GM21619 (cell line): Measurements from ENCODE around the gene LHX3.

Experiments
- ATAC-seq: cut with Tn5 transposase; IDR thresholded peaks from one replicate; pipeline ENCODE4 v1.9.1; 2021; ENCODE audit not compliant: unreplicated experiment

The LHX3 gene

GRCh38 chr9:136209232-136209631 lies 4.3 kb upstream of the LHX3 start:
- no peak for ATAC-seq

DNA sequence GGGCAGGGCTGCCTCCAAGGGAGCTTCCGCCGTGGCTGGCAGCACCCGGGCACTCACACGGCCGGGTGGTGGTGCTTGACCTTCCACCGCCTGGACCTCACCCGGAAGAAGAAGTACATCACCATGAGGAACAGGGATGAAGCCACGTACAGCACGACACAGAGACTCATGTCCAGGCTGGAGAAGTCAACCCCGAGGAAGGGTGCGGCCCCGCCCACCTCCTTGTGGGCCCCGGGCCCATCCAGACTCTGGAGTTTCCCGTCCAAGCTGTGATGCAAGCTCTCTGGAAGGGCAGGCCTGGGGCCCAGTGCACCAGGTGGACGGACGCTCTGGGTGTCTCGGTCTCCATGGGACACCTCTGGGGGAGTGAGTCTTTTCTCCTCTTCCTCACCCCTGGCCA lies 3.7 kb upstream of the LHX3 start:
- no peak for ATAC-seq

- ATAC-seq = no peak
Measured at GRCh38 chr9:136207616-136208015, 2.7 kb upstream of the LHX3 start.

- no peak for ATAC-seq
Measured at GRCh38 chr9:136206602-136207275, 1.8 kb upstream of the LHX3 start.

- no peak for ATAC-seq
Measured at GRCh38 chr9:136205707-136205992, 722 bp upstream of the LHX3 start.

GRCh38 chr9:136204145-136204805 lies 653 bp downstream of the LHX3 start:
- no peak for ATAC-seq

DNA sequence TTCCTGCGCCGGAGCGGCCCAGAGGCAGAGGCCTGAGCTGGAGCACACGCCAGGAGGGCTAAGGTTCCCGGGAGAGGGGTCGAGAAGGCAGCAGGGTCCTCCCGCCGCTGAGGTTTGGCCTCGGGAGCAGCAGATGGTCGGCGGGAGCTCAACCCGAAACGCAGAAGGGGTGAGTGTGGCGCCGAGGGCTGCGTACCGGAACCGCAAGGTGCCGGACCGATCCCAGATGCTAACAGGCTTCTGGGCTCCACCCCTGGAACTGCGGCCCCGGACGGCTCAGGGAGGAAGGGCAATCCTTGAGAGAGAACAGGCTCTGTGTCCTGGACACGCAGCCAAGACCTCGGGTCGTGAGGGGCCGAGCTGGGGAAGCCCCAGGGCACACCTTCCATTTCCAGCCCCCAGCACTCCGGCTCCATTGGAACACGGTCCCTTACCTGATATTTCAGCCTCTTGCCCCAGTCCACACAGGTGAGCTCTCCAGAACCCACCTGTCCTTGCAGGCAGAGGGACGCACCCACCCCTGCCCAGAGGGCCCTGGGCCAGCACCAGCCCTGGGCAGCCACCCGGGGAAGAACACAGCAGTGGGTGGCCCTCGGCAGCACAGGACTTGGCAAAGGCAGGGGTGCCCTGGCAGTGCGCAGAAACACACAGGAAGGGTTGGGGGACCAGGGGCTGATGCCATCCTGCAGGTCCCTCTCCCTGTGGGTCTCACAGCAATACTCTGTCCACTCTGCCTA lies 1.4 kb downstream of the LHX3 start:
- ATAC-seq = no peak

GRCh38 chr9:136202454-136203407 lies 2.2 kb downstream of the LHX3 start:
- no peak for ATAC-seq

DNA sequence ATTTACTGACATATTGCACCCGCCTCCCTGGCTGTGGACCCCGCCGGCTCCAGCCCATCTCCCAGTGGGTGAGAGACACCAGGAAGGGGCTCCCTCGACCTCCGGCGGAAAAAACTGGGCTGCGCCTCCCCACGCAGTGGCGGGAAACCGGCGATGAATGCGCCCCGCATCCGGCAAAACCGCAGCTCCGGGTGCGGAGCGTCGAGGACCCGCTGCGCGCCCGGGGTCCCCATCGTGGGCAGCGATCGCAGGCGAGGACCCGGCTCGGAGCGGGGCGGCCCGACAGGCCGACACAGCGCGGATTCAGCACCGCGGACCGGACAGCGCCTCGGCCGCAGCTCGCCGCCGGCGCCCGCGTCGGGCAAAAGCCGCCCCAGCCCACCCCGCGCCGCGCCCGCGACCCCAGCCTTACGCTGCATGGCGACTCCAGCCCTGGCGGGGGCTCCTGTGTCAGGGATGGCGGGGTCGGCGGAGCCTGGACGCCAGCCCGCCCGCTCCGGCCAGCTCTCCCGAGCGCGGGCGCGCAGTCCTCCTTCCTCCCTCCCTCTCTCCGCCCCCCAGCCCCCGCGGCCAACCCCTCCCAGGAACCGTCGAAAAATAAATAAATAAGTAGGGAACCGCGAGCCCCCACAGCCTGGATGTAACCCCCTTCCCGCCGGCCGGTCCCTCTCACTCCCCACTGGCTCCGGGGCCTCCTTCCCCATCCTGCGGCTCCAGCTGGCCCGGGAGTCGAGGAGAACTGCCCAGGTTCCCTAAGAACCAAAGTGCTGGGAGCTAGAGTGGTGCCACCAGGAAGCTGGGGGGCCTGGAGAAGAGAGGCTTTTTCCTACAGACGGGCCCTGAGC lies 3.1 kb downstream of the LHX3 start:
- ATAC-seq = no peak

- no peak for ATAC-seq
Measured at GRCh38 chr9:136201174-136201573, 3.8 kb downstream of the LHX3 start.

DNA sequence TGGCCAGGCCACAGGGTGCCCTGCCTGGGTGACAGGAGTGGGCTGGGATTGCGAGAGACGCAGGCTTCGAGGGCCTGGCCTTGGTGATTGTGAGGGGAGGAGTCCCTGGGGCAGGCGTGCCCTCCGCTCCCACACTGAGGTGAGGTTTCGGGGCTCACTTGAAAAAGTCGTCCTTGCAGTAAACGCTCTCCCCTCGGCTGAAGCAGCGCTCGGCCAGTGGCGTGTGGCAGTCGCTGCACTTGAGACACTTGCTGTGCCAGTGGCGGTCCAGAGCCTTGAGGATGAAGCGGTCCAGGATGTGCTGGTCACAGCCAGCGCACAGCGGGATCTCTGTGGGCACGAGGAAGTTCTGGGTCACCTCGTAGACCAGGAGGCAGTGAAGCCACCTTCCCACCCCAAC lies 4.5 kb downstream of the LHX3 start:
- no peak for ATAC-seq

GRCh38 chr9:136199391-136200288 lies 5.3 kb downstream of the LHX3 start:
- ATAC-seq = no peak

- no peak for ATAC-seq
Measured at GRCh38 chr9:136198605-136199083, 6.3 kb downstream of the LHX3 start.

GRCh38 chr9:136197930-136198604 lies 6.9 kb downstream of the LHX3 start:
- ATAC-seq = no peak

- no peak for ATAC-seq
Measured at GRCh38 chr9:136197084-136197875, 7.6 kb downstream of the LHX3 start.

GRCh38 chr9:136196404-136197083 lies 8.4 kb downstream of the LHX3 start:
- ATAC-seq = no peak

GRCh38 chr9:136194540-136194939 lies 10.4 kb downstream of the LHX3 start:
- ATAC-seq = no peak
